Pancreas (tissue), 10 donors: ENCODE results near the gene HLX. TPM values are rescaled to one million over a fixed set of nuclear protein-coding genes. Genes with fewer than 3 reads are reported as not detected.
A peak's percentile ranks its signal among the peaks of the same experiment; 100 is the strongest.

Source experiments
- ATAC-seq, 4 donors: fragments of 200-7000 bp; cut with Tn5 transposase; one replicate each; pipeline versions ENCODE4 v1.8.0 to v1.9.1; 2020; ENCODE audit warnings: mild to moderate bottlenecking in 4 of 4, moderate library complexity in 4 of 4
- DNase-seq, 6 donors: peaks; one replicate each; pipeline ENCODE4 v3.0.0-alpha.2; 2020
- FAIRE-seq: peaks from 2 replicates; lab custom pipeline; 2012; peaks lifted over from hg19 to GRCh38; lab: Jason Lieb, UNC
- H3K27ac ChIP-seq, 4 donors: fragments of 200-600 bp; sonication (generic); 1 replicate in 3 of 4; 2 replicates in 1 of 4; pipeline versions ENCODE4 v1.5.0 to v1.8.0; 2020
- H3K27me3 ChIP-seq, 4 donors: fragments of 200-600 bp; one replicate each; pipeline ENCODE4 v1.8.0; 2021
- H3K36me3 ChIP-seq, 3 donors: fragments of 200-600 bp; sonication (generic) in 1 of 3; one replicate each; pipeline versions ENCODE4 v1.5.0 to v1.8.0; 2020 to 2021
- H3K4me1 ChIP-seq, 3 donors: fragments of 200-600 bp; one replicate each; pipeline ENCODE4 v1.8.0; 2021
- H3K4me3 ChIP-seq, 4 donors: fragments of 200-600 bp; sonication (generic) in 2 of 4; one replicate each; pipeline versions ENCODE4 v1.5.0 to v1.8.0; 2020 to 2021
- H3K9me3 ChIP-seq, 4 donors: fragments of 200-600 bp; one replicate each; pipeline ENCODE4 v1.8.0; 2021
- WGBS, 2 donors: extraction: QIAGEN DNeasy Blood & Tissue Kit; methylation state at CpG; one replicate each; pipeline ENCODE4 v1.1.7; 2013; 5-methylcytosine and 5-hydroxymethylcytosine counted together
- intact Hi-C, 3 donors: fragments of 100-400 bp; cut with DNase I; formaldehyde crosslinking; loops; one replicate each; pipeline versions ENCODE4 v1.11.1 to v1.14.2; 2022
- polyA plus RNA-seq, 2 donors: library from polyadenylated mRNA; stranded (reverse); fragments of 200-250 nt; gene quantifications; one replicate each; pipeline ENCODE4 v1.2.3, GENCODE V29; 2013
- total RNA-seq, 6 donors: library from RNA; stranded (reverse); fragmentation: NEBNext Ultra II Directional in 4 of 6; extraction: Animal tissue kit (Norgen Biotek cat#: 25700) in 4 of 6; gene quantifications; one replicate each; pipeline versions ENCODE4 v1.2.1 to v1.2.4, GENCODE V29; 2021 to 2023
- TF ChIP-seq, protein P1 (sequence below), 4 donors: fragments of 200-600 bp; sonication (generic) in 3 of 4; IDR thresholded peaks; one replicate each; pipeline versions ENCODE4 v1.5.0 to v1.8.0; 2021; ENCODE audit warnings: antibody characterized with exemption in 4 of 4
- donor health status: healthy with polysubstance abuse.
- donor health status: DM: no; HTN: no; CAD: no; lungs with moderate emphysema.
- donor health status: DM: no; HTN: no; CAD: no.
- donor health status: control.
- donor health status: control.
- donor health status: Bipolar disorder and iron deficiency.
- donor health status: DM: yes; HTN: yes; CAD: no.
- donor health status: DM: no; HTN: no; CAD: no.
- donor health status: DM: no; HTN: no; CAD: no.
- donor health status: DM: yes; HTN: yes; CAD: no.

The HLX gene
- total and polyA plus RNA-seq, 8 donors: 0.74 to 5.9 (median 2.5) TPM

DNA sequence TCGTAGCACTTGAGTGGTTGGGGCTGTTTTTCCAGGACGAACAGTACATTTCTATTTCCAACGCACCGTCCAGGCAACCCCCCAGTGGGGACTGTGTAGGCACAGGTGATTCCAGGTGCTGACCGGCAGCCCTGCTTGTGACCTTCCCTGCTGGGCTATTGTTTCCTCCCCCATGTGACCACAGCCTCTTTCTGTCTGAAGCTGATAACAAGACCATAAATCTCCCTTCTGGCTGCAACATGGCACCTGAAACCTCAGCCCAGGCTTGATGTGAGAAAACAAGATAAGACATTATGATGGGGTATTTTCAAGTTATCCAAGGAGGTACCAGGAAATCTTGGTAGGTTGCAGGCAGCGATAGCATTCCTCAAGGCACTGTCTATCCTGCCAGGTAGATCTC is 48.2 kb downstream of the HLX start:
- no peaks in the 10 kb centered on the region for H3K4me1 ChIP-seq
- intact Hi-C loops: no loop called here
- peak; percentile 46 to 79 (median 58) for ATAC-seq
- H3K9me3 ChIP-seq: no peaks in the 10 kb centered on the region
- FAIRE-seq: no peak
- WGBS, 2 donors: 14 to 15% methylated on average over 6 of the region's 6 CpGs
- H3K27me3 ChIP-seq: no peaks in the 10 kb centered on the region
- TF ChIP-seq, protein P1, sequence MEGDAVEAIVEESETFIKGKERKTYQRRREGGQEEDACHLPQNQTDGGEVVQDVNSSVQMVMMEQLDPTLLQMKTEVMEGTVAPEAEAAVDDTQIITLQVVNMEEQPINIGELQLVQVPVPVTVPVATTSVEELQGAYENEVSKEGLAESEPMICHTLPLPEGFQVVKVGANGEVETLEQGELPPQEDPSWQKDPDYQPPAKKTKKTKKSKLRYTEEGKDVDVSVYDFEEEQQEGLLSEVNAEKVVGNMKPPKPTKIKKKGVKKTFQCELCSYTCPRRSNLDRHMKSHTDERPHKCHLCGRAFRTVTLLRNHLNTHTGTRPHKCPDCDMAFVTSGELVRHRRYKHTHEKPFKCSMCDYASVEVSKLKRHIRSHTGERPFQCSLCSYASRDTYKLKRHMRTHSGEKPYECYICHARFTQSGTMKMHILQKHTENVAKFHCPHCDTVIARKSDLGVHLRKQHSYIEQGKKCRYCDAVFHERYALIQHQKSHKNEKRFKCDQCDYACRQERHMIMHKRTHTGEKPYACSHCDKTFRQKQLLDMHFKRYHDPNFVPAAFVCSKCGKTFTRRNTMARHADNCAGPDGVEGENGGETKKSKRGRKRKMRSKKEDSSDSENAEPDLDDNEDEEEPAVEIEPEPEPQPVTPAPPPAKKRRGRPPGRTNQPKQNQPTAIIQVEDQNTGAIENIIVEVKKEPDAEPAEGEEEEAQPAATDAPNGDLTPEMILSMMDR (IDR thresholded peaks at IDR 0.05): no peak
- H3K36me3 ChIP-seq: no peaks in the 10 kb centered on the region
- H3K4me3 ChIP-seq: no peak overlapping the region
- H3K27ac ChIP-seq: no peak overlapping the region
- peak in 2 of 6 donors; percentile 2 to 21 for DNase-seq

DNA sequence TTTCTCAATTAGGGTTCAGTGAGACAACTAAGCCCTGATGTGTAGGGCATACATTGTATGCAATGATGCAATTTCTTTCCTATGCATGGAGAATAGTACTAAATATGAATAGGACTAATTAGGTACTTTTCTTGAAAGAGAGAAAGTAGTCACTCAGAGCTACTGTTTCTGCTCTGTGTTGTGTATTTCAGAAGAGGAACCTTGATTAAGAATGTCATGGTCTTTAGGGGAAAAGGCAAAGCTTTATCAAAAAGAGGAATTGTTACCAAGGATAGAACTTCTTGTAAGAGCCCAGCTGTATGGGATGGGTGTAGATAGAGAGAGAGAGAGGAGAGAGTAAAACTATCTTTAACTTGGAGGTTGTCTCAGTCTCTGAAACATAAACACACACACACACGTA is 49.1 kb downstream of the HLX start:
- no peak for FAIRE-seq
- WGBS, 2 donors: 77 to 78% methylated on average over 1 of the region's 1 CpG
- DNase-seq: no peak
- no peak overlapping the region for H3K27ac ChIP-seq
- no peaks in the 10 kb centered on the region for H3K9me3 ChIP-seq
- no peaks in the 10 kb centered on the region for H3K27me3 ChIP-seq
- peak in 1 of 4 donors; percentile 21 for ATAC-seq
- no peaks in the 10 kb centered on the region for H3K4me1 ChIP-seq
- TF ChIP-seq, protein P1 (IDR thresholded peaks at IDR 0.05): no peak
- H3K4me3 ChIP-seq: no peak overlapping the region
- intact Hi-C loops: no loop called here
- H3K36me3 ChIP-seq: no peaks in the 10 kb centered on the region

DNA sequence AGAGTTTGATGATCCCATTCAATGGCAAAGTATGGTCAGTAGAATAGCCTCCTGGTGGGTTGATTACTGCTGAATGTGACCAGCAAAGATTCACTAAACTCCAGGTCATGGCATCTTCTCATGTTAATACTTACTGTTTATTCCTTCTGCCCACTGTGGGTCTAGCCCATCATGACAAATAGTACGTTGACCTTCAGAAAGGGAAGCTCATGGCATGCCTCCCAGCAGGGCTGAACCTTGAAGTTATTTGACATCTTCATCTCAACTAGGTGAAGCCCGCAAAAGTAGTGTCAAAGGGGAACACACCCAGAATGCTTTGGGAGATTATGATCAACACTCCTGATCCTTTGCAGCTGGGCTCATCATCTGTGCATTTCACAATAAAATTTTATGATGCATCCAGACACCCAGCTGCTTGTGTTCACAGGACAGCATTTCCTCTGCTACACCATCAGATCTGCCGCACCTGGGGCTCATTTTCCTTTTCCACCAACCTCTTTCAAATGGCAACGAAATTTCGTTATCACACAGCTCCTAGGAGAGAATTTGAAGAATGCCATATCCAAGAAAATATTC is 49.6 kb downstream of the HLX start:
- no peaks in the 10 kb centered on the region for H3K4me1 ChIP-seq
- no peak overlapping the region for H3K27ac ChIP-seq
- 43 to 58% methylated on average over 5 of the region's 5 CpGs for WGBS, 2 donors
- H3K27me3 ChIP-seq: no peaks in the 10 kb centered on the region
- no peak for ATAC-seq
- H3K9me3 ChIP-seq: no peaks in the 10 kb centered on the region
- H3K4me3 ChIP-seq: no peak overlapping the region
- no peak for DNase-seq
- TF ChIP-seq, protein P1 (IDR thresholded peaks at IDR 0.05): no peak
- intact Hi-C loops: no loop called here
- no peaks in the 10 kb centered on the region for H3K36me3 ChIP-seq
- FAIRE-seq: no peak

DNA sequence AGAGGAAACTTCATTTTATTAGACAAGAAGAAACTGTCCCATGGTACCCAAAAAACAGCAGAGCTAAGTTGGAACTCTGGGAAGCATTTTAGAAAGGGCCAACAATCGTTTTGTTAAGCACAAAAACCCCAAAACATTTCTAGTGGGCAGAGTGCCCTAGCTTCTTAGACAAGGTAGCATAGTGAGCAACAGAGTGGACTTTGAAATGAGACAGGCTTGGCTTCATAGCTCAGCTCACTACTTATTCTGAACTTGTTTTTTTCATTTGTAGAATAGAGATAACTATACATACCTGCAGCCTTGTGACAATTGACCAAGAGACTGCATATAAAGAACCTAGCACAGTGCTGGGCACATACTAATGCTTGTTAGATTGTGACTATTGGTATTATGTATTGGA is 50.1 kb downstream of the HLX start:
- no peaks in the 10 kb centered on the region for H3K27me3 ChIP-seq
- TF ChIP-seq, protein P1 (IDR thresholded peaks at IDR 0.05): no peak
- H3K4me3 ChIP-seq: no peak overlapping the region
- no peak overlapping the region for H3K27ac ChIP-seq
- no peak for ATAC-seq
- DNase-seq: no peak
- intact Hi-C loops: no loop called here
- no peak for FAIRE-seq
- H3K9me3 ChIP-seq: no peaks in the 10 kb centered on the region
- no peaks in the 10 kb centered on the region for H3K36me3 ChIP-seq
- no peaks in the 10 kb centered on the region for H3K4me1 ChIP-seq
- 16 to 19% methylated on average over 1 of the region's 1 CpG for WGBS, 2 donors

Other genes starting within 250 kb of the HLX start
- 10 to 100 TPM in 2 of 6 donors, 1 to 10 TPM in 4; 5.0 to 17.0 (median 8.8) TPM for gene C1orf115, start 189.1 kb upstream of the HLX start, total RNA-seq
- gene C1orf115, start 189.1 kb upstream of the HLX start, polyA plus RNA-seq: 1 to 10 TPM; 5.4 to 6.9 TPM
- gene MTARC2, start 131.1 kb upstream of the HLX start, total RNA-seq: 10 to 100 TPM; 14.8 to 27.0 (median 16.8) TPM
- 10 to 100 TPM; 12.2 to 15.9 TPM for gene MTARC2, start 131.1 kb upstream of the HLX start, polyA plus RNA-seq
- 10 to 100 TPM in 1 of 6 donors, 1 to 10 TPM in 5; 2.5 to 10.8 (median 7.4) TPM for gene MTARC1, start 92.5 kb upstream of the HLX start, total RNA-seq
- 1 to 10 TPM; 6.0 to 7.1 TPM for gene MTARC1, start 92.5 kb upstream of the HLX start, polyA plus RNA-seq